Glomerular visceral epithelial cell (primary cell): ENCODE data around the gene RAB4A.
A peak's percentile ranks its signal among the peaks of the same experiment; 100 is the strongest.

Source experiments
- DNase-seq: peaks from one replicate; pipeline ENCODE4 v3.0.0-alpha.2; 2016; ENCODE audit errors: extremely low spot score

RAB4A gene

GRCh38 chr1:229244091-229244490, 26.8 kb upstream of the RAB4A start:
- no peak for DNase-seq

DNA sequence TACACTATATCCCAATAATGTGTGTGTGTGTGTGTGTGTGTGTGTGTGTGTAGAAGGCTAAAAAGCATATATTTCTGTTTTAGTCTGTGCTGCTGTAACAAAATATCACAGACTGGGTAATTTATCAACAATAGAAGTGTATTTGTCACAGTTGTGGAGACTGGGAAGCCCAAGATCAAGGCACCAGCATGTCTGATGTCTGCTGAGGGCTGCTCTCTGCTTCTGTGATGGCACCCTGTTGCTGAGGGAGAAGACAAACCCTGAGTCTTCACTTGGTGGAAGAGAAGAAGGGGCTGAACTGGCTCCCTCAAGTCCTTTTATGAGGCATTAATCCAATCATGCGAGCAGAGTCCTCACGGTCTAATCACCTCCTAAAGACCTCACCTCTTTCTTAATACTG, 23.0 kb upstream of the RAB4A start:
- no peak for DNase-seq

- DNase-seq, result no peak
These were observed 21.8 kb upstream of the RAB4A start for GRCh38 chr1:229248821-229249817.

GRCh38 chr1:229249854-229250644, 20.9 kb upstream of the RAB4A start:
- no peak for DNase-seq

DNA sequence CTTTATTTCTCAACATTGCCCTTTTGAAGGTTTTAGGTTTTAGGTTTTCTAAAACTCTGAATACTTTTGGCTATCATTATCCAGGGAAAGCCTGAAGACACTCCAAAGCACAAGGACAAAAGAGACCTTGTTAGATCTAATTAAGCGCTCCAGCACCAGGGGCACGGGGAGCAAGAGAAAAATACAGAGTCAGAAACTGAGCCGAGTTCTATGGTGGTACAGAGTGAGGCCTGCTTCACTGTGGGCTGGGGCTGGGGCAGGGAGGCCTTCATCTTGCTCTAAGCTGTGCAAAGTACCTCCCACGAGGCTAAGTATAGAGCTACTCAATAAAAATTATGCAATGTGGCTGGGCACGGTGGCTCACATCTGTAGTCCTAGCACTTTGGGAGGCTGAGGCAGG, 19.7 kb upstream of the RAB4A start:
- no peak for DNase-seq

GRCh38 chr1:229252228-229252984, 18.5 kb upstream of the RAB4A start:
- DNase-seq, result no peak

DNA sequence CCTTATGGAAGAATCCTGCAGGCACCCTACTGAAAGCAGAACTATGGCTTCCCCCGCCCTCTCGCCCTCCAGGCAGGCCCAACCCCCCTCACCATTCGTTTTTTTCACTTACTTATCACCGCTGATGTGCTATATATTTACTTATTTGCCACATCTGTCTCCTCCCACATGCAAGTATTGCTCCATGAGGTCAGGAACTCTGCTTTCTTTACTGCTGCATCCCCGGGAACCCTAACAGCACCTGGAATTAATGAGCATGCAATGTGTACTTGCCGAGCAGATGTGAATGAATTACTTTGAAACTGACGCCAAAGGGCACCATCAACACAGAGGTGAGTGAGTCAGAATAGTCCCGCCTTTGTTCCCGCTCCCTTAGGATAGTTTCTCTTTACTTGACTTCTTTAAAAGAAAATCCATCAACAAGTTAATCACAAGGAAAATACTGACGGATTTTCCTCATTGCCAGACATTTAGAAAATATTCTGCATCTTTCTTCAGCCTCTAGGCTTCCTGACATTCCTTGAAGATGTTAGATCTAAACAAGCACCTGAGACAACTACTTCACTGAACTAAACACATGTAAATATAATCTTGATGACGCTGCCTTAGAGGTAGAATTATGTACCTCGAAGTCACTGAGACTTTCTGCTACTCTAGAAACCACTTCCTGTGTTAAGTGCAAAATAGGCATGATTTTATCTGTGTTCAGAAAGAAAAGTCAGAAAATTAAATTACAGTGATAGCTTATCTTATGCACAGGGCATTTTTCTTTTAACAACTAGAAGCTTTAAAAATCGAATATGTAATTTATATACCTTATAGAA, 17.5 kb upstream of the RAB4A start:
- DNase-seq, result peak; percentile 50

GRCh38 chr1:229254910-229255541, 15.9 kb upstream of the RAB4A start:
- DNase-seq, result no peak

GRCh38 chr1:229258031-229258756, 12.7 kb upstream of the RAB4A start:
- peak; percentile 72 for DNase-seq

DNA sequence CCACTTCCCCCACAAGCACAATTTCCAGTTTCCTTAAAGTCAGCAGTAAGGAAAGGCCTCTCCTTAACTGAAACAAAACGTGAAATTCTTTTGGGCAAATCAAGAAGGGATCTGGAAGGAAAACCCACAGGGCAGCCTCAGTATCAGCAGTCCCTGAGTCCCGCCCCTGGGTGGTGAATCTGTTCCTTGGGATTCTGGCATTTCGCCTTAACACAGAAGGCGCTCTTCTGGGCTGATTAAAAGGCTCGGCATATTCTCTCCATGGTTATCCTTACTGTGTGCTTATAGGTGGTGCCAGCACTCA, 12.2 kb upstream of the RAB4A start:
- no peak for DNase-seq

DNA sequence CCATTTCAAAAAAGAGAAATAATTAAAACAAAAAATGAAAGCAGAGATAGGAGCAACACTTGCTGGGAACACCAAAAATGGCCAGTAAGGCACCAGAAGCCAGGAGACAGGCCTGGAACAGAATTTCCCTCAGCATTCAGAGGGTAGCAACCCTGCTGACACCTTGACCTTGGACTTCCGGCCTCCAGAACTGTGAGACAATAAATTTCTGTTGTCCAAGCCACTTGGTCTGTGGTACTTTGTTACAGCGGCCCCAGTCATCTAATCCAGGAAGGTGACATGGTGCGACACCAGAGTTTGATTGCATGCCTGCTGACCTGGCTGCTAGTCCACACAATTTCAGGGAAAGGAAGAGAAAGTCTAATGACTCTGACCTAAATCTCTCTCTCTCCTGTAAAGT, 10.6 kb upstream of the RAB4A start:
- DNase-seq, result no peak

DNA sequence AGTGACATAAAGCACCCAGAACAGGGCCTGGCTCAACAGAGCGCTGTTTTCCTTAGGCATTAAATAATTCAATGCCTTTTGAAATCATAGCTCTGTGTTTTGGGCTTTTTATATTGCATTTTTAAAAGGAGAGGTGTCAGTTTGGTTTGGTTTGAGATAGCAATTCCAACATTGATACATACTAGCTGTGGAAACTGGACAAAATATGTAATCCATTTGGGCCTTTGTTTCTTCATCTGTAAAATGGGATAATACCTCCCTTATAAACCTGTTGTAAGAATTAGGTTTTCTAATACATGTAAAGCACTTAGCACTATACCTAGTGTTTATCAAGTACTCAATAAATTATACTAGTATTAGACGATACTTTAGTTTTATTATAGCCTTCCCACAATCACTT, 8.7 kb upstream of the RAB4A start:
- DNase-seq, result no peak

GRCh38 chr1:229263254-229263653, 7.7 kb upstream of the RAB4A start:
- DNase-seq, result no peak

GRCh38 chr1:229264068-229264467, 6.8 kb upstream of the RAB4A start:
- no peak for DNase-seq

DNA sequence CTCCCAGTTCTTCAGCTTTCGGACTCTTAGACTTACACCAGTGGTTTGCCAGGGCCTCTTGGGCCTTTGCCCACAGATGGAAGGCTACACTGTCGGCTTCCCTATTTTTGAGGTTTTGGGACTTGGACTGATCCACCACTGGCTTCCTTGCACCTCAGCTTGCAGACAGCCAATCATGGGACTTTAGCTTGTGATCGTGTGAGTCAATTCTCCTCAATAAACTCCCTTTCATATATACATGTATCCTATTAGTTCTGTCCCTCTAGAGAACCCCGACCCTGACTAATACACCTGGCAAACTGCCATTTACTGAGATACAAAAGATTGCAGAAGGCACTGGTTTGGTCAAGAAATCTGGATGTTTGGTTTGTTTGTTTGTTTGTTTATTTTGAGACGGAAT, 6.4 kb upstream of the RAB4A start:
- no peak for DNase-seq

DNA sequence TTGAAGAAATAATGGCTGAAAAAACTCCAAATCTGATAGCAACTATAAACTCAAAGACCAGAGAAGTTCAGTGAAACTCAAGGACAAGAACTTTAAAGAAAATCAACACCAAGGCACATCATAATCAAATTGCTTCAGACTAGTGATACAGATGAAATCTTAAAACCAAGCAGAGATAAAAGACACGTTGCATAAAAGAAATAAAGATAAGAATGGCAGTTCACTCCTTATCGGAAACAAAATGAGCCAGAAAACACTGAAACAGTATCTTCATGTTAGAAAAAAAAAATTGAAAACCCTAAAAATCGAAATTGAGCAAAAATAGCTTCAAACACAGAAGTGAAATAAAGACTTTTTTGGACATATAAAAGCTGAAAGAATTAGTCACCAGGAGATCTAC, 4.6 kb upstream of the RAB4A start:
- no peak for DNase-seq

- DNase-seq, result no peak
These were observed 3.9 kb upstream of the RAB4A start for GRCh38 chr1:229266832-229267500.

- no peak for DNase-seq
These were observed 2.4 kb upstream of the RAB4A start for GRCh38 chr1:229268505-229268904.

- DNase-seq, result peak; percentile 18
These were observed 693 bp downstream of the RAB4A start for GRCh38 chr1:229271448-229272159.
